Choroid plexus epithelial cell (primary cell): ENCODE measurements around the gene ITM2C.

ENCODE experiments used
- DNase-seq: peaks from one replicate; pipeline ENCODE4 v3.0.0-alpha.2; 2010; ENCODE audit warnings: low read depth
- H3K4me3 ChIP-seq: 2 replicates; pipeline ENCODE4 v1.5.1; 2011; ENCODE audit warnings: low read depth, mild to moderate bottlenecking, control low read depth, low read length, moderate library complexity
- CTCF ChIP-seq: conservative IDR thresholded peaks from 2 replicates; pipeline ENCODE4 v1.5.1; 2011; ENCODE audit warnings: low read depth, mild to moderate bottlenecking, control low read depth, inconsistent platforms, low read length, moderate library complexity

ITM2C gene

DNA sequence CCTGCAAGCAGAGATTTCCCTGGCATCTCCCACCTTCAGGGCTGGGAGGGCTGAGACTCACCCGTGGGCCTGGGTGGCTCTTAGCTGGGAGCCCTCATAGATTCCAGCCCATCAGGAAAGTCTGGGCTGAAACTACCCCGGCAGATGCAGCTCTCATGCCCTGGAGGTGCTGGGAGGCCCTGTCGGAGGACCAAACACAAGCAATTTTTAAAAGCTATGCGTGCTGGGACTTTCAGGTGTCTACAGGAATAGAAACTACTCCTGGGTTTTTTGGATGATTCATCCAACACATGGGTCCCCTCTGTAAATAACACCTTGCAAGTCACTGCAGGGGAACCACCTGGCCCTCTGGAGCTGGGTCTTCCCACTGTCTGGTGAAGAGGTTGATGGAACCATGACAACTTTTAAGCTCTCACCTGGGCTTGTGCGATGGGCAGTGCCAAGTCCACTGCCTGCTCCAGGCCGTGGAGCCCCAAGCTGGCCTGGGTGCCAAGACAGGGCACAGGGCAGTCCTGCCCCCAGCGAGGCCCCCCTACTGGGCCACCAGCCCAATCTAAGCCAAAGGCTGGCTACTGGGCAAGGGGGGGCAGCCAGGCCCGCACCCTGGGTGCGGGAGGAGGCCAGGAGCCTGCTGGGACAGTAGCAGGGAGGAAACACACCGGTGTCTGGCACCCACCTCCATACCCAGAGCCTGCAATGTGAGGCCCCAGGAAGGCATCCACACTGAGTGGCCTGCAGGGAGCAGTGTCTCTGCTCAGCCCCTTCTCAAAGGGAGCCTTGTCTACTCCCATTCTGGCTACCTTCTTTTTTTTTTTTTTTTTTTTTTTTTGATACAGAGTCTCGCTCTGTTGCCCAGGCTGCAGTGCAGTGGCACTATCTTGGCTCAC lies 61.4 kb downstream of the ITM2C start:
- H3K4me3 ChIP-seq, result no peak overlapping the region
- peak; percentile 13 for DNase-seq
- TF ChIP-seq CTCF, result peak; percentile 40

DNA sequence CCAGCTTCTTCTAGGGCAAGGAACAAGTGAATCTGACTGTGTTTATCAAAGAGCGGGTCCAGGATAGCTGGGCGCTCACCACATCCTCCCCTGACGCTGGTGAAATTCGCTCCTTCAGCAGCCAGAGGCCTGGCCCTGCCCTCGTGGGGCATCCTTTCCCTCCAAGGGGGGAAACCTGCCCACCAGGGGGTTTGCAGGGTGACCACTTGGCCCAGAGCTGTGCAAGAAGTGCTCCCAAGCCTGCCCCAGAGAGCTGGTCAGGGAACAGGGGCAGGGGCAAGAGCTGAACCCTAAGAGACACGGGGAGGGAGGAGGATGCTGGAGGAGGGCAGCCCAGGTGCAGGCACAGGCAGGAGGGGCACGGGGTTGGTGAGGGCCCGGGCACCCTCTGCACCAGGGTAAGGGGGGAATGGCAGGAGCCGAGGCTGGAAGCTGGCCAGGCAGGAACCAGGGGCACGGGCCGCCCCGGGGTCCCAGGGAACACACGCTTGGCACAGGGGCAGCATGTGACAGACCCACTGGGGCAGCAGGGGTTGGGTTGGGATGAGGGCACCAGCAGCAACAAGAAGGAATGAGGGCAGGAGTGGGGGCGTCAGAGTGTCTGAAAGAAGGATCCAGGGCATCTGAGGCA lies 63.1 kb downstream of the ITM2C start:
- no peak overlapping the region for H3K4me3 ChIP-seq
- DNase-seq, result no peak
- TF ChIP-seq CTCF, result no peak
